Mucosa of rectum (tissue), 2 donors: ENCODE results near the gene USP35.
A peak's percentile ranks its signal among the peaks of the same experiment; 100 is the strongest.

Experiments used
- H3K27ac ChIP-seq, 2 donors: one replicate each; pipeline ENCODE4 v1.7.0; 2013; ENCODE audit warnings: inconsistent platforms in 2 of 2, low read depth in 2 of 2, low read length in 2 of 2
- H3K27me3 ChIP-seq, 2 donors: one replicate each; pipeline ENCODE4 v1.7.0; 2013; ENCODE audit warnings: low read length in 2 of 2; ENCODE audit not compliant: control insufficient read depth in 2 of 2, insufficient read depth in 2 of 2
- H3K36me3 ChIP-seq, 2 donors: one replicate each; pipeline ENCODE4 v1.7.0; 2013; ENCODE audit warnings: low read length in 2 of 2; ENCODE audit not compliant: control insufficient read depth in 2 of 2, insufficient read depth in 2 of 2
- H3K4me1 ChIP-seq, 2 donors: one replicate each; pipeline ENCODE4 v1.7.0; 2013; ENCODE audit warnings: low read length in 2 of 2, mild to moderate bottlenecking in 1 of 2; ENCODE audit not compliant: control insufficient read depth in 2 of 2, insufficient read depth in 2 of 2
- H3K4me3 ChIP-seq, 2 donors: one replicate each; pipeline ENCODE4 v1.7.0; 2013; ENCODE audit warnings: low read length in 2 of 2
- H3K9ac ChIP-seq, 2 donors: one replicate each; pipeline ENCODE4 v1.7.0; 2013; ENCODE audit warnings: low read length in 2 of 2, low read depth in 1 of 2, mild to moderate bottlenecking in 1 of 2
- H3K9me3 ChIP-seq, 2 donors: one replicate each; pipeline ENCODE4 v1.7.0; 2013; ENCODE audit warnings: low read length in 2 of 2; ENCODE audit not compliant: control insufficient read depth in 2 of 2
- donor health status: healthy.
- donor health status: Normal muscosa, but diverticular disease.

The USP35 gene, protein sequence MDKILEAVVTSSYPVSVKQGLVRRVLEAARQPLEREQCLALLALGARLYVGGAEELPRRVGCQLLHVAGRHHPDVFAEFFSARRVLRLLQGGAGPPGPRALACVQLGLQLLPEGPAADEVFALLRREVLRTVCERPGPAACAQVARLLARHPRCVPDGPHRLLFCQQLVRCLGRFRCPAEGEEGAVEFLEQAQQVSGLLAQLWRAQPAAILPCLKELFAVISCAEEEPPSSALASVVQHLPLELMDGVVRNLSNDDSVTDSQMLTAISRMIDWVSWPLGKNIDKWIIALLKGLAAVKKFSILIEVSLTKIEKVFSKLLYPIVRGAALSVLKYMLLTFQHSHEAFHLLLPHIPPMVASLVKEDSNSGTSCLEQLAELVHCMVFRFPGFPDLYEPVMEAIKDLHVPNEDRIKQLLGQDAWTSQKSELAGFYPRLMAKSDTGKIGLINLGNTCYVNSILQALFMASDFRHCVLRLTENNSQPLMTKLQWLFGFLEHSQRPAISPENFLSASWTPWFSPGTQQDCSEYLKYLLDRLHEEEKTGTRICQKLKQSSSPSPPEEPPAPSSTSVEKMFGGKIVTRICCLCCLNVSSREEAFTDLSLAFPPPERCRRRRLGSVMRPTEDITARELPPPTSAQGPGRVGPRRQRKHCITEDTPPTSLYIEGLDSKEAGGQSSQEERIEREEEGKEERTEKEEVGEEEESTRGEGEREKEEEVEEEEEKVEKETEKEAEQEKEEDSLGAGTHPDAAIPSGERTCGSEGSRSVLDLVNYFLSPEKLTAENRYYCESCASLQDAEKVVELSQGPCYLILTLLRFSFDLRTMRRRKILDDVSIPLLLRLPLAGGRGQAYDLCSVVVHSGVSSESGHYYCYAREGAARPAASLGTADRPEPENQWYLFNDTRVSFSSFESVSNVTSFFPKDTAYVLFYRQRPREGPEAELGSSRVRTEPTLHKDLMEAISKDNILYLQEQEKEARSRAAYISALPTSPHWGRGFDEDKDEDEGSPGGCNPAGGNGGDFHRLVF

DNA sequence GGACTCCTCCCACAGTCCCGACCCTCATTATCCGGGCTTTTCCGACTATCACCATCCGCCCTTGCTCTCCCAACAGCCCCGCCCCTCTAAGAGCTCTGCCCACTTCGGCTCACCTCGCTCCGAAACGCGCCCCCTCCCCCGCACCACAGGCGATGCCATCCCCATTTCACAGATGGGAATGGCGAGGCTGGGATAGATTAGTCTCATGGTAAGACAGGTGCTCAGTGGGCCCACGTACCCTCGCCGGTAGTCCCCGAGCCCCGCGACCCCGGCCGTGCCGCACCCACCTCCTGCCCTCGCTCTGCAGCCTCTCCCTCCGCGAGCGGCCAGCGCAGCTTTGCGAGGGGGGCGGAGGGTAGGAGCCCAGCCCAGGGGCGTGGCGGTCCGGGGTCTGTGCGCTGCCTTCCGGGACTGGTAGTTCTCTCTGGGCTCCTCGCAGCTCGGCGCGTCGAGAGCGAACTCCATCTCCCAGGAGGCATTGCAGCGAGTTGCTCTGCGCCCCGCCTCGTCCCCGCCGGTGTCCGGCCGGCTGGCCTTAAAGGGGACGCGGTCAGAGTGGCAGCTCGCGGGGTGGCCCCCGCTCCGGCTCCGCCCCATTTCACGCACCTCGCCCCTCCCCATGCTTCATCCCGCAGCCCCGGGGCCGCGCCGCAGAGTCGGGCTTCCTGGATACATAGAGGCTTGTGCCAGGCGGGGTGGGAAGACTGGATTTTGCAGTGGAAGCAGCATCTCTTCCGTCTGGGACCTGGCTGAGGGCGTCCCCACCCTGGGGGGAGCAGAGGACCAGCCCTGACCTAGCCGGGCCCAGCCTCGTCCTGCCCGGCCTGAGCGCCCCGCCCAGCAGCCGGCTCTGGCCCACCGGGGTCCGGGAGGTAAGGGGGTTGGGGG lies at the start of gene USP35, which contains the start of gene KCTD21:
TSS of gene USP35 (plus strand) at position 634 of the 888 bp plus-strand sequence. CDS start 7,327 bp downstream, outside the sequence.
TSS of gene KCTD21 (minus strand) at position 341 of the 888 bp plus-strand sequence. CDS start 14,072 bp downstream, outside the sequence.
- Histone ChIP-seq H3K27ac (peak within 1 kb of the TSS; percentile 82 to 88), H3K4me3 (peak within 1 kb of the TSS; percentile 86 to 96), H3K9me3 (no peaks in the 10 kb centered on the region), H3K9ac (peak within 1 kb of the TSS; percentile 70 to 79), H3K27me3 (no peaks in the 10 kb centered on the region), H3K4me1 (peaks cover 17 to 19% of the 10 kb centered on the region in 2 donors), H3K36me3 (peaks cover 0 to 3% of the 10 kb centered on the region in 2 donors)

DNA sequence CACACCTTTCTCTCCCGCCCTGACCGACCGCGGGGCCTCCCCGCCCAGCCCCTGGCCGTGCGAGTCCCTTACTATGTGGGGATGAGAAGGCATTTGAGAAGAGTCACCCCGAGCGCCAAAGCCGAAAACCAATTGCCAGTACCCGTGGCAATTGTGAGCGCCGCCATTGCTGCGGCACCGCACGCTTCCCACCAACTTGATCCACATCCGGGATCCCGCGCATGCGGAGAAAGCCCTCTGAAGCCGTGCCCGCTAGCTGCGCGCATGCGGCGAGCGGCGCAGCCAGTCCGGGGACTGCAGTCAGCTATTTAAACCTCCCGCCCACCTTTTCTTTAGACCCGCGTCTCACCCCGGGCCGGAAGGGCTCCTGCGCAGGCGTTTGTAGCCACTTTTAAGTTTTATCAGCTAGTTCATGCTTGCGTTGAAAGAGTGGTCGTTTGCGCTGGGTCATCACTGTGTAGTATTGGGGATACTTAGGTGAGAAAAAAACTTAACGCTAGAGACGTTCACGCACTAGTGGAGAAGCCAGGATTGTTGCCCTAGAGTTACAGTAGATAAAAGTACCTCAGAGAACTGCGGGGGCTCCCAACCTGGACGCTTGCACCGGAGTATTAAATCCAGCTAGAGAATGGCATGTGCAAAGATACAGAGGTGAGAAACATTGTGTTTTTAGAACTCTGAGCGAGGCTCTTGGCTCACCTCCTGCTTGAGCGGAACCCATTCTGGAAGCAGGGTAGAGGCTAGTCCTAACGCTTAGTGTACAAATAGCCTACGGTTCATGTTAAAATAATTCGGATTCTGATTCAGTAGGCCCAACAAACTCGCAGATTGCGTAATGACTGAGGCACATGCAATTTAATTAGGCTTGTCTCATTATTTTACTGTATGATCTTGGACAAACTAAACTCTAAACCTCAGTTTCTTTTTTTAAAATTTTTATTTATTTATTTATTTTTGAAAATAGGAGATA lies 49.0 kb upstream of the USP35 start, which contains the start of gene ALG8:
TSS of gene ALG8 (minus strand) at position 205 of the 970 bp plus-strand sequence. CDS start at position 167, 38 bp downstream.
- Histone ChIP-seq H3K36me3 (no peaks in the 10 kb centered on the region), H3K27ac (peak within 1 kb of the TSS; percentile 73 to 85), H3K27me3 (no peaks in the 10 kb centered on the region), H3K4me1 (peaks cover 0 to 6% of the 10 kb centered on the region in 2 donors), H3K9me3 (no peaks in the 10 kb centered on the region), H3K9ac (peak within 1 kb of the TSS; percentile 70 to 86), H3K4me3 (peak within 1 kb of the TSS; percentile 94 to 98)

DNA sequence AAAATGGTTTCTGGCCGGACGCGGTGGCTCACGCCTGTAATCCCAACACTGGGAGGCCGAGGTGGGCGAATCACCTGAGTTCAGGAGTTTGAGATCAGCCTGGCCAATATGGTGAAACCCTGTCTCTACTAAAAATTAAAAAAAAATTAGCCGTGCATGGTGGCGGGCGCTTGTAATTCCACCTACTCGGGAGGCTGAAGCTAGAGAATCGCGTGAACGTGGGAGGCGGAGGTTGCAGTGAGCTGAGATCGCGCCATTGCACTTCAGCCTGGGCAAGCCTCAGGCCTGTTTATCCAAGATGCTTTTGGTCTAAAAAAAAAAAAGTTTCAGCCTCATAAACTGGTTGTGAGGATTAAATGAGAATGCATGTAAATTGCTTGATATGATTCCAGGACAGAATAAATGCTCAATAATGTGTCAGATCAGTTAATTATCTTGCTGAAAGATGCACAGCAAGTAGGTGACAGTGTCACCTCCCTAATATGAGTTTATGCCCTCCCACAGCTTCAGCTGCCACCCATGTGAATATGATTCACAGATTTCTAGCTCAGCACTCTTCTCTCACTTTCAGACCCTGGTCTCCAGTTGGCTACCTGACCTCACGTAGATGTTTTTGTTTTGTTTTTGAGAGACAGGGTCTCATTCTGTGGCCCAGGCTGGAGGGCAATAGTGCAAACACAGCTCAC lies 48.2 kb upstream of the USP35 start:
- Histone ChIP-seq H3K9ac (no peak overlapping the region), H3K36me3 (no peaks in the 10 kb centered on the region), H3K27ac (no peak overlapping the region), H3K4me3 (peak overlapping the region in 1 of 2 donors; percentile 98), H3K27me3 (no peaks in the 10 kb centered on the region), H3K9me3 (no peaks in the 10 kb centered on the region), H3K4me1 (peaks cover 0 to 6% of the 10 kb centered on the region in 2 donors)

- H3K9me3 ChIP-seq: no peaks in the 10 kb centered on the region
- H3K27me3 ChIP-seq: no peaks in the 10 kb centered on the region
- H3K9ac ChIP-seq: no peak overlapping the region
- no peak overlapping the region for H3K4me3 ChIP-seq
- H3K36me3 ChIP-seq: no peaks in the 10 kb centered on the region
- no peak overlapping the region for H3K27ac ChIP-seq
- no peaks in the 10 kb centered on the region for H3K4me1 ChIP-seq
These were observed 43.2 kb upstream of the USP35 start for GRCh38 chr11:78145511-78146025.

DNA sequence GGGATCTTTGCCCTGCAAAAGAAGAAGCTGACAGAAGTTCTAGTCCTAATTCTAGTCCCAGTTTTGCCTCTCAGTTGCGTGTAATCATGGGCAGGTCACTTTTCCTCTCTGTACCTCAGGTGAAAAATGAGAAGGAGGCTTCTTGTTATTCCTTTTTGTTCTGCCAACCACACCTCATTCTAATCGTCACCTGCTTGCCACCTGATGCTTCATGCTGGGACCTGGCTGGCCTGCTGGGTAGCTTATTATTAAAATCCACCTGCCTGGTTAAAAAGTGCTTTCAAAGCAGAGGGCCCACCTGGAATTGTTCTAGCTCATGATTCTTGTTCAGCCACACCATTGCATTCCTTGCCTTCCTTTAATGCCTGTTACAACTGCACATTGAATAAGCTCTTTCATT lies 40.9 kb upstream of the USP35 start:
- no peak overlapping the region for H3K27ac ChIP-seq
- no peaks in the 10 kb centered on the region for H3K36me3 ChIP-seq
- H3K27me3 ChIP-seq: no peaks in the 10 kb centered on the region
- H3K4me3 ChIP-seq: no peak overlapping the region
- H3K9me3 ChIP-seq: no peaks in the 10 kb centered on the region
- H3K9ac ChIP-seq: no peak overlapping the region
- no peaks in the 10 kb centered on the region for H3K4me1 ChIP-seq

DNA sequence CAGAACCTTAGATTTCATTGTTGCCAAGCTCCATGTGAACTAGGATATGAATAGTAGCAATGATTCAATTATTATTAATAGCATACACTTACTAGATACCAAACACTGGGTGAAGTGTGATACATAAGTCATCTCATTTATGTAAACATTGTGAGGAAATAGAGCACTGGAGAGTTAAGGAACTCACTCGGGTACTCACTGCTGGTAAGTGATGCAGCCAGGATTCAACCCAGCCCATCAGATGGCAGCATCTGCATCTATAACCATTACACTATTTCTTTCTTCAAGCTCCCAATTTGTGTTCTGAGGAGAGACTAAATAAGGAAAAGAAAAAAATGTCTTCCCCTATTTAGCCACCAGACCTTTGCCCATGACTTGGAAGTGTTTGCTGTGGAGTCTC lies 39.1 kb upstream of the USP35 start:
- H3K9ac ChIP-seq: no peak overlapping the region
- H3K4me3 ChIP-seq: no peak overlapping the region
- no peaks in the 10 kb centered on the region for H3K27me3 ChIP-seq
- H3K27ac ChIP-seq: no peak overlapping the region
- no peaks in the 10 kb centered on the region for H3K36me3 ChIP-seq
- no peaks in the 10 kb centered on the region for H3K9me3 ChIP-seq
- no peaks in the 10 kb centered on the region for H3K4me1 ChIP-seq

DNA sequence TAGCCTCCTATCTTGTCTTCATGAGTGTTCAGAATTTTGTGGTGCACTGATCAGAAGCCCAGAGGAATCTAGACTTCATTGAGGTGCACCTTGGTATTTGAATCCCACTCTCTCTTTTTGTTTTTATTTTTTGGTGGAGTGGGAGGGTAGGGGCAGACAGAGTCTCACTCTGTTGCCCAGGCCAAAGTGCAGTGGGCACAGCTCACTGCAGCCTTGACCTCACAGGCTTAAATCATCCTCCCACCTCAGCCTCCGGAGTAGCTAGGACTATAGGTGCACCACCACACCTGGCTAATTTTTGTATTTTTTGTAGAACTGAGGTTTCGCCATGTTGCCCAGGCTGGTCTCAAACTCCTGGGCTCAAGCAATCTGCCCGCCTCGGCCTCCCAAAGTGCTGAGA lies 38.4 kb upstream of the USP35 start:
- Histone ChIP-seq H3K9ac (no peak overlapping the region), H3K36me3 (no peaks in the 10 kb centered on the region), H3K27me3 (no peaks in the 10 kb centered on the region), H3K27ac (no peak overlapping the region), H3K9me3 (no peaks in the 10 kb centered on the region), H3K4me1 (no peaks in the 10 kb centered on the region), H3K4me3 (no peak overlapping the region)

DNA sequence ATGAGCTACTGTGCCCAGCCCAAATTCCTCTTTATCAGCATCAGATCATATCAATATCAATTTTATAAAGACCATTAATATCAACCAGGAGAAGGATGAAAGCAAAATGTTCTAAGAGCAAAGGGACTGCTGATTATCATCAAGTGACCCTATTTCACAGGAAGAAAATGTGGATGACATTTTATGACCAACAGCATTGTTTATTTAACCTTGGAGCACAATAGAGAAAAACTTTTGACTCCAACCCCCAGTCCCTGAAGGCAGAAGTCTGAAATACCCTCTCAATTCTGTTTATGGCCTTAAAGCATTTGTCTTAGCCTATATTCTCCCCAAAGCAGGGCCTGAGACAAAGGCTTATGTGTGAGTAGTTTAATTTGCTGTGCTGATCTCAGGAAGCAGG lies 38.0 kb upstream of the USP35 start:
- H3K27ac ChIP-seq: no peak overlapping the region
- no peak overlapping the region for H3K9ac ChIP-seq
- H3K4me3 ChIP-seq: no peak overlapping the region
- H3K36me3 ChIP-seq: no peaks in the 10 kb centered on the region
- no peaks in the 10 kb centered on the region for H3K27me3 ChIP-seq
- no peaks in the 10 kb centered on the region for H3K9me3 ChIP-seq
- H3K4me1 ChIP-seq: no peaks in the 10 kb centered on the region
